K562 (cell line): Measurements from ENCODE around the gene ATPAF2. TPM values are rescaled to one million over a fixed set of nuclear protein-coding genes. Genes with fewer than 3 reads are reported as not detected.

Experiments
- ATAC-seq: fragments of 200-7000 bp; cut with Tn5 transposase; 3 replicates; pipeline ENCODE4 v1.9.1; 2020; ENCODE audit warnings: moderate library complexity
- BruUV-seq: library from RNA; stranded (reverse); fragments of 400-500 nt; replicated peaks from 2 replicates; lab custom pipeline; 2021; lab: Mats Ljungman, UMichigan
- CTCF ChIA-PET: fragments of 300-600 bp; formaldehyde crosslinking; extraction: SDS; loops from one replicate; lab custom pipeline; 2021; ENCODE audit warnings: low intra/inter-chr PET ratio; lab: Yijun Ruan, JAX
- POLR2A ChIA-PET: fragments of 300-600, 350-650 bp; sonication (Branson Sonifier 250); formaldehyde crosslinking; extraction: SDS; loops from one replicate; lab custom pipeline; 2021; ENCODE audit warnings: antibody characterized with exemption, inconsistent platforms; lab: Yijun Ruan, JAX
- DNase-seq, 4 experiments: peaks; one replicate each; pipeline versions ENCODE4 v3.0.0 to v3.0.0-alpha.2; 2011 to 2018; ENCODE audit warnings: low spot score in 3 of 4, mixed read lengths in 3 of 4; ENCODE audit errors: extremely low read depth in 1 of 4
- FAIRE-seq: peaks from 2 replicates; lab custom pipeline; 2011; peaks lifted over from hg19 to GRCh38; lab: Jason Lieb, UNC
- H2AFZ ChIP-seq: 2 replicates; pipeline ENCODE4 v1.6.0; 2011; ENCODE audit warnings: low read depth, low read length, control low read depth, inconsistent platforms
- H3K27ac ChIP-seq: fragments of 200-600 bp; 3 replicates; pipeline ENCODE4 v1.8.0; 2011; ENCODE audit warnings: low read depth, mild to moderate bottlenecking, control low read depth, inconsistent platforms, low read length, moderate library complexity, mixed read lengths; ENCODE audit errors: extremely low read depth
- H3K27me3 ChIP-seq, 2 experiments: fragments of 300-600 bp in 1 of 2; 2 replicates in 1 of 2; 3 replicates in 1 of 2; pipeline versions ENCODE4 v1.6.0 to v1.8.0; 2011; ENCODE audit warnings: inconsistent platforms in 2 of 2, low read length in 2 of 2, mild to moderate bottlenecking in 1 of 2, mixed read lengths in 1 of 2, moderate library complexity in 1 of 2; ENCODE audit not compliant: control insufficient read depth in 2 of 2, insufficient read depth in 2 of 2
- H3K36me3 ChIP-seq: fragments of 300-600 bp; 3 replicates; pipeline ENCODE4 v1.8.0; 2011; ENCODE audit warnings: mild to moderate bottlenecking, low read length, inconsistent platforms; ENCODE audit not compliant: control insufficient read depth, insufficient read depth
- H3K4me1 ChIP-seq, 2 experiments: fragments of 200-600 bp in 1 of 2; replicated peaks in 1 of 2; 2 replicates in 1 of 2; 3 replicates in 1 of 2; pipeline versions ENCODE4 v1.5.1 to v1.8.0; 2011; ENCODE audit warnings: inconsistent platforms in 2 of 2, low read length in 2 of 2, mild to moderate bottlenecking in 1 of 2, mixed read lengths in 1 of 2, moderate library complexity in 1 of 2; ENCODE audit not compliant: control insufficient read depth in 2 of 2, insufficient read depth in 2 of 2
- H3K4me2 ChIP-seq: 2 replicates; pipeline ENCODE4 v1.6.1; 2011; ENCODE audit warnings: low read length, control low read depth, inconsistent platforms, mixed read lengths; ENCODE audit not compliant: insufficient read depth
- H3K4me3 ChIP-seq: fragments of 200-600 bp; sonication (generic), shearing (Covaris generic); 2 replicates; pipeline ENCODE4 v1.5.1; 2016; ENCODE audit warnings: control low read depth, inconsistent platforms
- H3K79me2 ChIP-seq: fragments of 200-600 bp; 3 replicates; pipeline ENCODE4 v1.8.0; 2011; ENCODE audit warnings: low read length, inconsistent platforms; ENCODE audit not compliant: control insufficient read depth, insufficient read depth
- H3K9ac ChIP-seq, 2 experiments: 2 replicates each; pipeline versions ENCODE4 v1.6.0 to v1.6.1; 2011; ENCODE audit warnings: low read depth in 2 of 2, low read length in 2 of 2, control low read depth in 1 of 2, inconsistent platforms in 1 of 2, mild to moderate bottlenecking in 1 of 2, mixed read lengths in 1 of 2; ENCODE audit not compliant: insufficient read depth in 1 of 2
- H3K9me1 ChIP-seq: one replicate; pipeline ENCODE4 v1.6.0; 2011; ENCODE audit warnings: inconsistent platforms, mild to moderate bottlenecking, low read length, moderate library complexity; ENCODE audit not compliant: control insufficient read depth, insufficient read depth
- H3K9me3 ChIP-seq: replicated peaks from 2 replicates; pipeline ENCODE4 v1.5.1; 2011; ENCODE audit warnings: low read depth, low read length, inconsistent platforms; ENCODE audit not compliant: control insufficient read depth, insufficient read depth
- H4K20me1 ChIP-seq: replicated peaks from 2 replicates; pipeline ENCODE4 v1.6.1; 2011; ENCODE audit warnings: low read length, inconsistent platforms, mixed read lengths; ENCODE audit not compliant: control insufficient read depth, insufficient read depth
- AFF1 ChIP-seq, 2 experiments: fragments of 450-650 bp; IDR thresholded peaks; 2 replicates each; pipeline ENCODE4 v1.6.1; 2018; ENCODE audit warnings: mild to moderate bottlenecking in 2 of 2, low read depth in 1 of 2; ENCODE audit not compliant: partially characterized antibody in 2 of 2
- ASH1L ChIP-seq: fragments of 450-650 bp; IDR thresholded peaks from 2 replicates; pipeline ENCODE4 v1.6.1; 2018; ENCODE audit warnings: borderline replicate concordance, mild to moderate bottlenecking, low read depth; ENCODE audit not compliant: partially characterized antibody
- CREB3 ChIP-seq: fragments of 450-650 bp; conservative IDR thresholded peaks from 2 replicates; pipeline ENCODE4 v1.6.1; 2016; ENCODE audit warnings: missing genetic modification characterization, low read depth, mild to moderate bottlenecking, missing compliant biosample characterization, moderate library complexity
- CREBBP ChIP-seq: IDR thresholded peaks from one replicate; pipeline ENCODE4 v1.6.1; 2012; ENCODE audit warnings: low read depth, mild to moderate bottlenecking, control low read depth, inconsistent platforms, low read length
- CREM ChIP-seq: IDR thresholded peaks from 2 replicates; pipeline ENCODE4 v1.6.1; 2014; ENCODE audit warnings: antibody characterized with exemption, low read depth
- DPF2 ChIP-seq: fragments of 450-650 bp; IDR thresholded peaks from 2 replicates; pipeline ENCODE4 v1.6.1; 2016
- FOXK2 ChIP-seq, 2 experiments: fragments of 450-650 bp; IDR thresholded peaks in 1 of 2; conservative IDR thresholded peaks in 1 of 2; 2 replicates each; pipeline ENCODE4 v1.6.1; 2016; ENCODE audit warnings: low read depth in 2 of 2, mild to moderate bottlenecking in 1 of 2
- HCFC1 ChIP-seq: IDR thresholded peaks from 2 replicates; pipeline ENCODE4 v1.6.1; 2012; ENCODE audit warnings: low read depth, low read length, improper control_type of control experiment
- HLTF ChIP-seq: fragments of 450-650 bp; IDR thresholded peaks from 2 replicates; pipeline ENCODE4 v1.6.1; 2016
- NR4A1 ChIP-seq, 2 experiments: fragments of 250-450 bp in 1 of 2; fragments of 450-650 bp in 1 of 2; sonication (Bioruptor Pico) in 1 of 2; IDR thresholded peaks; 2 replicates each; pipeline versions ENCODE4 v1.4.0 to v1.6.1; 2016 to 2020; ENCODE audit warnings: mild to moderate bottlenecking in 2 of 2, missing compliant biosample characterization in 1 of 2, missing genetic modification characterization in 1 of 2, moderate library complexity in 1 of 2
- POLR2G ChIP-seq: fragments of 200-400 bp; formaldehyde crosslinking; IDR thresholded peaks from 2 replicates; pipeline ENCODE4 v1.6.1; 2017; ENCODE audit warnings: low read depth, mild to moderate bottlenecking, antibody characterized with exemption, low read length, moderate library complexity
- PURB ChIP-seq: sonication (generic); formaldehyde crosslinking; IDR thresholded peaks from 2 replicates; pipeline ENCODE4 v1.9.0; 2021; ENCODE audit warnings: low read depth, mild to moderate bottlenecking, missing genetic modification reagents
- RNF2 ChIP-seq: sonication (generic); IDR thresholded peaks from 2 replicates; pipeline ENCODE4 v1.6.1; 2016
- SLC30A9 ChIP-seq: fragments of 250-450 bp; sonication (Bioruptor Pico); IDR thresholded peaks from 2 replicates; pipeline ENCODE4 v1.8.0; 2022; ENCODE audit warnings: mild to moderate bottlenecking, moderate library complexity
- SRSF3 ChIP-seq: fragments of 200-400 bp; formaldehyde crosslinking; IDR thresholded peaks from 2 replicates; pipeline ENCODE4 v1.6.1; 2016; ENCODE audit warnings: mild to moderate bottlenecking, low read length, moderate library complexity; ENCODE audit not compliant: insufficient read depth
- ZBTB8A ChIP-seq: fragments of 450-650 bp; IDR thresholded peaks from 2 replicates; pipeline ENCODE4 v1.6.1; 2018; ENCODE audit warnings: mild to moderate bottlenecking, moderate library complexity; ENCODE audit not compliant: partially characterized antibody
- ZNF140 ChIP-seq: fragments of 250-450 bp; sonication (Bioruptor Pico); IDR thresholded peaks from 2 replicates; pipeline ENCODE4 v1.8.0; 2021; ENCODE audit warnings: moderate library complexity, mild to moderate bottlenecking, inconsistent platforms
- ZNF280A ChIP-seq: fragments of 450-650 bp; IDR thresholded peaks from 2 replicates; pipeline ENCODE4 v1.6.1; 2018; ENCODE audit warnings: mild to moderate bottlenecking, low read depth; ENCODE audit not compliant: partially characterized antibody
- WGBS: fragments of 100-300 bp; shearing (Covaris generic); methylation state at CpG from one replicate; pipeline ENCODE4 v1.1.6; 2016; ENCODE audit warnings: low coverage, mixed read lengths; ENCODE audit not compliant: insufficient coverage; ENCODE audit errors: missing lambda C conversion rate; 5-methylcytosine and 5-hydroxymethylcytosine counted together
- in situ Hi-C: fragments of 300-500 bp; cut with MboI; formaldehyde crosslinking; loops from 4 replicates; pipeline ENCODE4 v1.15.0; 2018; ENCODE audit warnings: inconsistent platforms, mixed read lengths
- intact Hi-C: fragments of 100-400 bp; cut with micrococcal nuclease; formaldehyde crosslinking; loops from 2 replicates; pipeline ENCODE4 v1.14.2; 2022
- polyA plus RNA-seq, 8 experiments: library from polyadenylated mRNA; depleted of rRNA in 4 of 8; stranded (reverse) in 5 of 8; unstranded in 3 of 8; fragments of >200 nt; fragmentation: Nextera tagmentation in 2 of 8; fragmentation: Illumina TruSeq in 1 of 8; extraction: Ambion mirVana in 2 of 8; extraction: Trizol in 1 of 8; gene quantifications; 2 replicates each; pipeline versions ENCODE4 v1.2.1 to v1.2.3, GENCODE V29; 2011 to 2014; ENCODE audit warnings: inconsistent platforms in 1 of 8, missing spikeins in 1 of 8
- total RNA-seq, 7 experiments: library from RNA; depleted of rRNA in 6 of 7; stranded (reverse); fragments of >200 nt in 6 of 7; fragmentation: Illumina TruSeq in 2 of 7; extraction: Trizol in 2 of 7; gene quantifications; 2 replicates each; pipeline versions ENCODE4 v1.2.1 to v1.2.3, GENCODE V29; 2011 to 2021; ENCODE audit warnings: low replicate concordance in 1 of 7

The ATPAF2 gene
- total and polyA plus RNA-seq, 9 of the 15 experiments (the other 6 are each of a cell fraction or from before 2014, with no cell fraction given) = 2.1 to 19.2 (median 11.3) TPM

GRCh38 chr17:18056214-18056613, 17.2 kb upstream of the ATPAF2 start:
- ChIA-PET POLR2A (no interaction called here), CTCF (no interaction called here)
- Histone ChIP-seq H2AFZ (no peak overlapping the region), H3K4me3 (no peak overlapping the region), H3K27me3 (no peaks in the 10 kb centered on the region), H3K79me2 (no peaks in the 10 kb centered on the region), H4K20me1 (no peaks in the 10 kb centered on the region), H3K4me1 (no peaks in the 10 kb centered on the region), H3K27ac (no peak overlapping the region), H3K9me1 (no peaks in the 10 kb centered on the region), H3K36me3 (peaks cover 31% of the 10 kb centered on the region; the same call in 1 of the 3 replicates), H3K9me3 (no peaks in the 10 kb centered on the region), H3K9ac (no peak overlapping the region), H3K4me2 (no peak overlapping the region)
- ATAC-seq (no peak), DNase-seq (no peak), FAIRE-seq (no peak)
- BruUV-seq = no TSS peak
- in situ Hi-C loops = no loop called here
- intact Hi-C loops = no loop called here
- 58% methylated on average over 3 of the region's 3 CpGs for WGBS
- no peak for TF ChIP-seq CREB3 (tag)
- no peak for TF ChIP-seq ZBTB8A
- no peak for TF ChIP-seq HCFC1
- no peak for TF ChIP-seq PURB
- no peak for TF ChIP-seq CREM
- TF ChIP-seq NR4A1 (CRISPR knock-in tag; IDR thresholded peaks at IDR 0.05) = no peak
- TF ChIP-seq NR4A1 (tag; IDR thresholded peaks at IDR 0.05) = no peak
- no peak for TF ChIP-seq CREBBP
- no peak for TF ChIP-seq AFF1 (IDR thresholded peaks at IDR 0.05; ENCODE audit: low read depth in 1 of 2, partially characterized antibody in 2 of 2)
- no peak for TF ChIP-seq ASH1L
- no peak for TF ChIP-seq ZNF280A
- TF ChIP-seq POLR2G = no peak
- no peak for TF ChIP-seq FOXK2 (conservative IDR thresholded peaks at IDR 0.05 in 1 of 2, IDR thresholded peaks at IDR 0.05 in 1 of 2; ENCODE audit: low read depth in 2 of 2)
- no peak for TF ChIP-seq ZNF140 (CRISPR knock-in tag)
- no peak for TF ChIP-seq SRSF3
- no peak for TF ChIP-seq DPF2
- TF ChIP-seq RNF2 = no peak
- no peak for TF ChIP-seq SLC30A9 (CRISPR knock-in tag)
- TF ChIP-seq HLTF = no peak
